K562 (cell line): ENCODE data around the gene EPB41L4B. TPM values are rescaled to one million over a fixed set of nuclear protein-coding genes. Genes with fewer than 3 reads are reported as not detected.
A peak's percentile ranks its signal among the peaks of the same experiment; 100 is the strongest.

Experiments
- ATAC-seq: fragments of 200-7000 bp; cut with Tn5 transposase; 3 replicates; pipeline ENCODE4 v1.9.1; 2020; ENCODE audit warnings: moderate library complexity
- BruUV-seq: library from RNA; stranded (reverse); fragments of 400-500 nt; replicated peaks from 2 replicates; lab custom pipeline; 2021; lab: Mats Ljungman, UMichigan
- CTCF ChIA-PET: fragments of 300-600 bp; formaldehyde crosslinking; extraction: SDS; loops from one replicate; lab custom pipeline; 2021; ENCODE audit warnings: low intra/inter-chr PET ratio; lab: Yijun Ruan, JAX
- POLR2A ChIA-PET: fragments of 300-600, 350-650 bp; sonication (Branson Sonifier 250); formaldehyde crosslinking; extraction: SDS; loops from one replicate; lab custom pipeline; 2021; ENCODE audit warnings: antibody characterized with exemption, inconsistent platforms; lab: Yijun Ruan, JAX
- DNase-seq, 4 experiments: peaks; one replicate each; pipeline versions ENCODE4 v3.0.0 to v3.0.0-alpha.2; 2011 to 2018; ENCODE audit warnings: low spot score in 3 of 4, mixed read lengths in 3 of 4; ENCODE audit errors: extremely low read depth in 1 of 4
- FAIRE-seq: peaks from 2 replicates; lab custom pipeline; 2011; peaks lifted over from hg19 to GRCh38; lab: Jason Lieb, UNC
- H2AFZ ChIP-seq: 2 replicates; pipeline ENCODE4 v1.6.0; 2011; ENCODE audit warnings: low read depth, low read length, control low read depth, inconsistent platforms
- H3K27ac ChIP-seq: fragments of 200-600 bp; 3 replicates; pipeline ENCODE4 v1.8.0; 2011; ENCODE audit warnings: low read depth, mild to moderate bottlenecking, control low read depth, inconsistent platforms, low read length, moderate library complexity, mixed read lengths; ENCODE audit errors: extremely low read depth
- H3K27me3 ChIP-seq, 2 experiments: fragments of 300-600 bp in 1 of 2; 2 replicates in 1 of 2; 3 replicates in 1 of 2; pipeline versions ENCODE4 v1.6.0 to v1.8.0; 2011; ENCODE audit warnings: inconsistent platforms in 2 of 2, low read length in 2 of 2, mild to moderate bottlenecking in 1 of 2, mixed read lengths in 1 of 2, moderate library complexity in 1 of 2; ENCODE audit not compliant: control insufficient read depth in 2 of 2, insufficient read depth in 2 of 2
- H3K36me3 ChIP-seq: fragments of 300-600 bp; 3 replicates; pipeline ENCODE4 v1.8.0; 2011; ENCODE audit warnings: mild to moderate bottlenecking, low read length, inconsistent platforms; ENCODE audit not compliant: control insufficient read depth, insufficient read depth
- H3K4me1 ChIP-seq, 2 experiments: fragments of 200-600 bp in 1 of 2; replicated peaks in 1 of 2; 2 replicates in 1 of 2; 3 replicates in 1 of 2; pipeline versions ENCODE4 v1.5.1 to v1.8.0; 2011; ENCODE audit warnings: inconsistent platforms in 2 of 2, low read length in 2 of 2, mild to moderate bottlenecking in 1 of 2, mixed read lengths in 1 of 2, moderate library complexity in 1 of 2; ENCODE audit not compliant: control insufficient read depth in 2 of 2, insufficient read depth in 2 of 2
- H3K4me2 ChIP-seq: 2 replicates; pipeline ENCODE4 v1.6.1; 2011; ENCODE audit warnings: low read length, control low read depth, inconsistent platforms, mixed read lengths; ENCODE audit not compliant: insufficient read depth
- H3K4me3 ChIP-seq: fragments of 200-600 bp; sonication (generic), shearing (Covaris generic); 2 replicates; pipeline ENCODE4 v1.5.1; 2016; ENCODE audit warnings: control low read depth, inconsistent platforms
- H3K79me2 ChIP-seq: fragments of 200-600 bp; 3 replicates; pipeline ENCODE4 v1.8.0; 2011; ENCODE audit warnings: low read length, inconsistent platforms; ENCODE audit not compliant: control insufficient read depth, insufficient read depth
- H3K9ac ChIP-seq, 2 experiments: 2 replicates each; pipeline versions ENCODE4 v1.6.0 to v1.6.1; 2011; ENCODE audit warnings: low read depth in 2 of 2, low read length in 2 of 2, control low read depth in 1 of 2, inconsistent platforms in 1 of 2, mild to moderate bottlenecking in 1 of 2, mixed read lengths in 1 of 2; ENCODE audit not compliant: insufficient read depth in 1 of 2
- H3K9me1 ChIP-seq: one replicate; pipeline ENCODE4 v1.6.0; 2011; ENCODE audit warnings: inconsistent platforms, mild to moderate bottlenecking, low read length, moderate library complexity; ENCODE audit not compliant: control insufficient read depth, insufficient read depth
- H3K9me3 ChIP-seq: replicated peaks from 2 replicates; pipeline ENCODE4 v1.5.1; 2011; ENCODE audit warnings: low read depth, low read length, inconsistent platforms; ENCODE audit not compliant: control insufficient read depth, insufficient read depth
- H4K20me1 ChIP-seq: replicated peaks from 2 replicates; pipeline ENCODE4 v1.6.1; 2011; ENCODE audit warnings: low read length, inconsistent platforms, mixed read lengths; ENCODE audit not compliant: control insufficient read depth, insufficient read depth
- C11orf30 ChIP-seq: fragments of 450-650 bp; IDR thresholded peaks from 2 replicates; pipeline ENCODE4 v1.6.1; 2016; ENCODE audit warnings: low read depth, mild to moderate bottlenecking
- GTF2F1 ChIP-seq: IDR thresholded peaks from 2 replicates; pipeline ENCODE4 v1.6.1; 2011; ENCODE audit warnings: low read depth, low read length, improper control_type of control experiment
- MAFF ChIP-seq: IDR thresholded peaks from 2 replicates; pipeline ENCODE4 v1.6.1; 2012; ENCODE audit warnings: low read length, improper control_type of control experiment
- MAFG ChIP-seq: fragments of 450-650 bp; conservative IDR thresholded peaks from 2 replicates; pipeline ENCODE4 v1.6.1; 2016; ENCODE audit warnings: missing genetic modification characterization, missing compliant biosample characterization
- MAFK ChIP-seq: IDR thresholded peaks from 2 replicates; pipeline ENCODE4 v1.6.1; 2011; ENCODE audit warnings: low read length, improper control_type of control experiment
- PPARD ChIP-seq: fragments of 250-450 bp; sonication (Bioruptor Pico); IDR thresholded peaks from 2 replicates; pipeline ENCODE4 v1.8.0; 2022; ENCODE audit warnings: inconsistent platforms, mild to moderate bottlenecking, moderate library complexity
- TCF7 ChIP-seq: sonication (generic); IDR thresholded peaks from 2 replicates; pipeline ENCODE4 v1.6.1; 2016; ENCODE audit warnings: antibody characterized with exemption, borderline replicate concordance
- ZFP1 ChIP-seq: fragments of 450-650 bp; formaldehyde crosslinking; IDR thresholded peaks from 2 replicates; pipeline ENCODE4 v1.4.0; 2020; ENCODE audit warnings: mild to moderate bottlenecking, mixed read lengths
- ZNF3 ChIP-seq: fragments of 250-450 bp; sonication (Bioruptor Pico); IDR thresholded peaks from 2 replicates; pipeline ENCODE4 v1.5.0; 2021; ENCODE audit warnings: mild to moderate bottlenecking, moderate library complexity
- ZNF316 ChIP-seq: fragments of 450-650 bp; IDR thresholded peaks from 2 replicates; pipeline ENCODE4 v1.6.1; 2016
- WGBS: fragments of 100-300 bp; shearing (Covaris generic); methylation state at CpG from one replicate; pipeline ENCODE4 v1.1.6; 2016; ENCODE audit warnings: low coverage, mixed read lengths; ENCODE audit not compliant: insufficient coverage; ENCODE audit errors: missing lambda C conversion rate; 5-methylcytosine and 5-hydroxymethylcytosine counted together
- in situ Hi-C: fragments of 300-500 bp; cut with MboI; formaldehyde crosslinking; loops from 4 replicates; pipeline ENCODE4 v1.15.0; 2018; ENCODE audit warnings: inconsistent platforms, mixed read lengths
- intact Hi-C: fragments of 100-400 bp; cut with micrococcal nuclease; formaldehyde crosslinking; loops from 2 replicates; pipeline ENCODE4 v1.14.2; 2022
- polyA plus RNA-seq, 8 experiments: library from polyadenylated mRNA; depleted of rRNA in 4 of 8; stranded (reverse) in 5 of 8; unstranded in 3 of 8; fragments of >200 nt; fragmentation: Nextera tagmentation in 2 of 8; fragmentation: Illumina TruSeq in 1 of 8; extraction: Ambion mirVana in 2 of 8; extraction: Trizol in 1 of 8; gene quantifications; 2 replicates each; pipeline versions ENCODE4 v1.2.1 to v1.2.3, GENCODE V29; 2011 to 2014; ENCODE audit warnings: inconsistent platforms in 1 of 8, missing spikeins in 1 of 8
- total RNA-seq, 7 experiments: library from RNA; depleted of rRNA in 6 of 7; stranded (reverse); fragments of >200 nt in 6 of 7; fragmentation: Illumina TruSeq in 2 of 7; extraction: Trizol in 2 of 7; gene quantifications; 2 replicates each; pipeline versions ENCODE4 v1.2.1 to v1.2.3, GENCODE V29; 2011 to 2021; ENCODE audit warnings: low replicate concordance in 1 of 7
- TF ChIP-seq, protein P1 (sequence below), 2 experiments: IDR thresholded peaks in 1 of 2; conservative IDR thresholded peaks in 1 of 2; 2 replicates each; pipeline ENCODE4 v1.6.1; 2016; ENCODE audit warnings: low read depth in 2 of 2, mild to moderate bottlenecking in 1 of 2, missing compliant biosample characterization in 1 of 2, missing genetic modification characterization in 1 of 2, moderate library complexity in 1 of 2
- TF ChIP-seq, protein P2 (sequence below): sonication (generic); formaldehyde crosslinking; IDR thresholded peaks from 2 replicates; pipeline ENCODE4 v1.9.0; 2022; ENCODE audit warnings: mild to moderate bottlenecking, missing genetic modification reagents

Gene EPB41L4B
- total and polyA plus RNA-seq, 9 of the 15 experiments (the other 6 are each of a cell fraction or from before 2014, with no cell fraction given): 0.09 to 0.38 (median 0.21) TPM

DNA sequence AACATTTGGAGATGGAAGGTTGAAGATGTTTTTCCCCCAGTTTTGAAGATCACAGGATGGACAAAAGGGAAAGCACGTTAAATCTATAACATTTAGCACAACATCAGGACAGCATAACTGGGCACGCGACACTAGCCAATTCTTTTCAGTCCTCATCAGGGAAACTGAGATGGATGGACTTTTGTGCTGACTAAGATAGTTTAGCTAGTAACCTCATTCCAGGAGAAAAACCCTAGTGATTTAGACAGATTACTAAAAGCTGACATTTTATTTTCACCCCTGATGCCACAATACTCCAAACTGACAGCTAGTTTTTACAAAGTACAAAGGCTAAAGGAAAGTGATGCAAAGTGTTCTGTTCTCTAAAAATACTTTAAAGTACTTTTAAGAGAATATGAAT, 53.3 kb downstream of the EPB41L4B start:
- Histone ChIP-seq H3K9ac (no peak overlapping the region), H3K4me1 (no peaks in the 10 kb centered on the region), H3K4me2 (no peak overlapping the region), H3K36me3 (no peaks in the 10 kb centered on the region), H3K9me1 (no peaks in the 10 kb centered on the region), H3K27ac (no peak overlapping the region), H3K9me3 (peaks cover 5% of the 10 kb centered on the region), H4K20me1 (no peaks in the 10 kb centered on the region), H2AFZ (no peak overlapping the region), H3K79me2 (no peaks in the 10 kb centered on the region), H3K4me3 (no peak overlapping the region), H3K27me3 (peaks cover 32 to 34% of the 10 kb centered on the region in 2 experiments)
- DNase-seq (no peak), ATAC-seq (no peak), FAIRE-seq (no peak)
- no TSS peak for BruUV-seq
- CTCF ChIA-PET: no interaction called here
- POLR2A ChIA-PET: no interaction called here
- in situ Hi-C loops (no loop called here), intact Hi-C loops (no loop called here)
- WGBS: 0% methylated on average over 3 of the region's 3 CpGs
- TF ChIP-seq, protein P1, sequence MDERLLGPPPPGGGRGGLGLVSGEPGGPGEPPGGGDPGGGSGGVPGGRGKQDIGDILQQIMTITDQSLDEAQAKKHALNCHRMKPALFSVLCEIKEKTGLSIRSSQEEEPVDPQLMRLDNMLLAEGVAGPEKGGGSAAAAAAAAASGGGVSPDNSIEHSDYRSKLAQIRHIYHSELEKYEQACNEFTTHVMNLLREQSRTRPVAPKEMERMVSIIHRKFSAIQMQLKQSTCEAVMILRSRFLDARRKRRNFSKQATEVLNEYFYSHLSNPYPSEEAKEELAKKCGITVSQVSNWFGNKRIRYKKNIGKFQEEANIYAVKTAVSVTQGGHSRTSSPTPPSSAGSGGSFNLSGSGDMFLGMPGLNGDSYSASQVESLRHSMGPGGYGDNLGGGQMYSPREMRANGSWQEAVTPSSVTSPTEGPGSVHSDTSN (CRISPR knock-in tag; IDR thresholded peaks at IDR 0.05; ENCODE audit: low read depth): no peak
- TF ChIP-seq, protein P1 (tag; conservative IDR thresholded peaks at IDR 0.05; ENCODE audit: low read depth): no peak
- TF ChIP-seq MAFF: 0 out of 2 replicates have a peak, but pooled peaks have one; percentile 29
- peak; percentile 44 for TF ChIP-seq C11orf30
- no peak for TF ChIP-seq ZNF3 (CRISPR knock-in tag)
- no peak for TF ChIP-seq PPARD
- TF ChIP-seq, protein P2, sequence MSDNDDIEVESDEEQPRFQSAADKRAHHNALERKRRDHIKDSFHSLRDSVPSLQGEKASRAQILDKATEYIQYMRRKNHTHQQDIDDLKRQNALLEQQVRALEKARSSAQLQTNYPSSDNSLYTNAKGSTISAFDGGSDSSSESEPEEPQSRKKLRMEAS: no peak
- 0 out of 2 replicates have a peak, but pooled peaks have one; percentile 47 for TF ChIP-seq ZFP1 (CRISPR knock-in tag)
- peak; percentile 34; the same call in 1 of the 2 replicates for TF ChIP-seq MAFG (tag)
- no peak for TF ChIP-seq TCF7
- peak; percentile 20; the same call in 1 of the 2 replicates for TF ChIP-seq MAFK
- TF ChIP-seq GTF2F1: no peak
- peak; percentile 67 for TF ChIP-seq ZNF316
